SW 1271 (cell line): ENCODE data around the gene RAB11FIP4.

Experiments
- DNase-seq, 2 experiments: peaks; one replicate each; lab custom pipeline; 2025; lab: John Stamatoyannopoulos, UW

The RAB11FIP4 gene

GRCh38 chr17:31386542-31387075 is 4.9 kb upstream of the RAB11FIP4 start:
- DNase-seq, result no peak

GRCh38 chr17:31387438-31387837 is 4.0 kb upstream of the RAB11FIP4 start:
- no peak for DNase-seq

- DNase-seq, result no peak
Observed at GRCh38 chr17:31388351-31388750, 3.1 kb upstream of the RAB11FIP4 start.

GRCh38 chr17:31388770-31389656 is 2.5 kb upstream of the RAB11FIP4 start:
- DNase-seq, result no peak

GRCh38 chr17:31389657-31390381 is 1.7 kb upstream of the RAB11FIP4 start:
- no peak for DNase-seq

GRCh38 chr17:31390426-31390747 is 1.1 kb upstream of the RAB11FIP4 start:
- no peak for DNase-seq

GRCh38 chr17:31390748-31391495 is 553 bp upstream of the RAB11FIP4 start:
- DNase-seq, result peak in 1 of 2 experiments; percentile 16

GRCh38 chr17:31392002-31392855 is 754 bp downstream of the RAB11FIP4 start:
- no peak for DNase-seq

GRCh38 chr17:31392856-31393748 is 1.6 kb downstream of the RAB11FIP4 start:
- DNase-seq, result no peak

GRCh38 chr17:31393749-31394146 is 2.3 kb downstream of the RAB11FIP4 start:
- no peak for DNase-seq

GRCh38 chr17:31394544-31394943 is 3.1 kb downstream of the RAB11FIP4 start:
- no peak for DNase-seq

GRCh38 chr17:31397256-31397939 is 5.9 kb downstream of the RAB11FIP4 start:
- DNase-seq, result no peak

- no peak for DNase-seq
Observed at GRCh38 chr17:31398381-31399311, 7.2 kb downstream of the RAB11FIP4 start.

- no peak for DNase-seq
Observed at GRCh38 chr17:31400481-31400950, 9.0 kb downstream of the RAB11FIP4 start.

GRCh38 chr17:31401456-31402254 is 10.2 kb downstream of the RAB11FIP4 start:
- DNase-seq, result no peak

- DNase-seq, result no peak
Observed at GRCh38 chr17:31404028-31404949, 12.8 kb downstream of the RAB11FIP4 start.
